Uterus (tissue), 4 donors: ENCODE data around the gene TTC9. TPM values are rescaled to one million over a fixed set of nuclear protein-coding genes. Genes with fewer than 3 reads are reported as not detected.

Source experiments
- DNase-seq, 2 donors: peaks; one replicate each; pipeline ENCODE4 v3.0.0-alpha.2; 2019 to 2020
- H3K27ac ChIP-seq, 2 donors: fragments of 200-600 bp; sonication (generic); 1 replicate in 1 of 2; 2 replicates in 1 of 2; pipeline ENCODE4 v1.5.1; 2016 to 2018
- H3K27me3 ChIP-seq, 2 donors: fragments of 200-600 bp; sonication (generic); one replicate each; pipeline ENCODE4 v1.5.1; 2018 to 2019; ENCODE audit warnings: control low read depth in 1 of 2
- H3K36me3 ChIP-seq, 2 donors: fragments of 200-600 bp; sonication (generic); one replicate each; pipeline ENCODE4 v1.5.1; 2019; ENCODE audit warnings: control low read depth in 1 of 2
- H3K4me1 ChIP-seq, 2 donors: fragments of 200-600 bp; sonication (generic); one replicate each; pipeline ENCODE4 v1.5.1; 2018 to 2019; ENCODE audit warnings: control low read depth in 1 of 2
- H3K4me3 ChIP-seq, 2 donors: fragments of 200-600 bp; sonication (generic); 1 replicate in 1 of 2; 2 replicates in 1 of 2; pipeline ENCODE4 v1.5.1; 2018 to 2019; ENCODE audit warnings: mild to moderate bottlenecking in 1 of 2
- H3K9me3 ChIP-seq, 2 donors: fragments of 200-600 bp; sonication (generic); one replicate each; pipeline ENCODE4 v1.5.1; 2019; ENCODE audit warnings: control low read depth in 1 of 2
- POLR2A ChIP-seq, 2 donors: fragments of 450-650 bp; IDR thresholded peaks; one replicate each; pipeline ENCODE4 v1.6.1; 2016; ENCODE audit warnings: antibody characterized with exemption in 2 of 2, mild to moderate bottlenecking in 1 of 2, moderate library complexity in 1 of 2
- intact Hi-C: fragments of 100-400 bp; cut with DNase I; formaldehyde crosslinking; loops from one replicate; pipeline ENCODE4 v1.15.1; 2023; ENCODE audit warnings: low total_unique reads
- total RNA-seq, 4 donors: library from RNA; depleted of rRNA in 3 of 4; stranded (reverse); fragments of >200 nt in 3 of 4; gene quantifications; one replicate each; pipeline versions ENCODE4 v1.1.0 to v1.2.4, GENCODE V29; 2014 to 2023
- TF ChIP-seq, protein P1 (sequence below), 4 experiments: fragments of 200-600 bp in 2 of 4; fragments of 450-650 bp in 2 of 4; sonication (generic) in 2 of 4; IDR thresholded peaks; one replicate each; pipeline ENCODE4 v1.5.1; 2016 to 2019; ENCODE audit warnings: antibody characterized with exemption in 4 of 4, mild to moderate bottlenecking in 2 of 4, moderate library complexity in 1 of 4
- donor health status: DM: yes; HTN: yes; CAD: no.

TTC9 gene
- total RNA-seq, 4 donors from 2014 or later = 0.18 to 1.2 (median 0.26) TPM; not detected in 1

GRCh38 chr14:70643967-70644366 is 2.3 kb downstream of the TTC9 start:
- Histone ChIP-seq H3K36me3 (no peaks in the 10 kb centered on the region), H3K27me3 (peaks cover 0 to 6% of the 10 kb centered on the region in 2 donors), H3K4me1 (no peaks in the 10 kb centered on the region), H3K4me3 (no peak overlapping the region), H3K9me3 (no peaks in the 10 kb centered on the region), H3K27ac (no peak overlapping the region)
- intact Hi-C loops = no loop called here
- TF ChIP-seq POLR2A (IDR thresholded peaks at IDR 0.05) = no peak
- TF ChIP-seq, protein P1, sequence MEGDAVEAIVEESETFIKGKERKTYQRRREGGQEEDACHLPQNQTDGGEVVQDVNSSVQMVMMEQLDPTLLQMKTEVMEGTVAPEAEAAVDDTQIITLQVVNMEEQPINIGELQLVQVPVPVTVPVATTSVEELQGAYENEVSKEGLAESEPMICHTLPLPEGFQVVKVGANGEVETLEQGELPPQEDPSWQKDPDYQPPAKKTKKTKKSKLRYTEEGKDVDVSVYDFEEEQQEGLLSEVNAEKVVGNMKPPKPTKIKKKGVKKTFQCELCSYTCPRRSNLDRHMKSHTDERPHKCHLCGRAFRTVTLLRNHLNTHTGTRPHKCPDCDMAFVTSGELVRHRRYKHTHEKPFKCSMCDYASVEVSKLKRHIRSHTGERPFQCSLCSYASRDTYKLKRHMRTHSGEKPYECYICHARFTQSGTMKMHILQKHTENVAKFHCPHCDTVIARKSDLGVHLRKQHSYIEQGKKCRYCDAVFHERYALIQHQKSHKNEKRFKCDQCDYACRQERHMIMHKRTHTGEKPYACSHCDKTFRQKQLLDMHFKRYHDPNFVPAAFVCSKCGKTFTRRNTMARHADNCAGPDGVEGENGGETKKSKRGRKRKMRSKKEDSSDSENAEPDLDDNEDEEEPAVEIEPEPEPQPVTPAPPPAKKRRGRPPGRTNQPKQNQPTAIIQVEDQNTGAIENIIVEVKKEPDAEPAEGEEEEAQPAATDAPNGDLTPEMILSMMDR (IDR thresholded peaks at IDR 0.05) = no peak
- DNase-seq = no peak

DNA sequence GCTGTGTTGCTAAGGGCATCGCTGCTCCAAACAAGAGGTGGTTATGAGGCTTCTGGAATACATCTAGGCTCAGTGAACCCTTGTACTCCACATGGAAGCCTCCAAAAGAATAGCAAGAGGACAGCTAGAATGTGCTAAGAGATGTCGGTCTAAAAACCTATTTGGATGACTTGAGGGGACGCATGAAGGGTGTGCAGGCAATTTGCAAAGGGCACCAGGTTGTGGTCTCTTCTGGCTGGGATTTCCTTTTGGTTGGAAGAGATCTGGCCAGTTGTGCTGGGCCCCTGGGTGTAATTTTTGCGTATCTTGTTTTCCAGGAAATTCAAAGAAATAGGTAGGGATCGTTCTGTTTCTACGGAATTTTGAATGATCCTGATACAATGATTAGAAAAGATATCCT is 4.2 kb downstream of the TTC9 start:
- H3K4me3 ChIP-seq = no peak overlapping the region
- no peak for TF ChIP-seq POLR2A (IDR thresholded peaks at IDR 0.05)
- TF ChIP-seq, protein P1 (IDR thresholded peaks at IDR 0.05) = no peak
- H3K9me3 ChIP-seq = no peaks in the 10 kb centered on the region
- H3K27me3 ChIP-seq = no peaks in the 10 kb centered on the region
- intact Hi-C loops = no loop called here
- H3K4me1 ChIP-seq = no peaks in the 10 kb centered on the region
- no peak overlapping the region for H3K27ac ChIP-seq
- H3K36me3 ChIP-seq = no peaks in the 10 kb centered on the region
- DNase-seq = no peak

DNA sequence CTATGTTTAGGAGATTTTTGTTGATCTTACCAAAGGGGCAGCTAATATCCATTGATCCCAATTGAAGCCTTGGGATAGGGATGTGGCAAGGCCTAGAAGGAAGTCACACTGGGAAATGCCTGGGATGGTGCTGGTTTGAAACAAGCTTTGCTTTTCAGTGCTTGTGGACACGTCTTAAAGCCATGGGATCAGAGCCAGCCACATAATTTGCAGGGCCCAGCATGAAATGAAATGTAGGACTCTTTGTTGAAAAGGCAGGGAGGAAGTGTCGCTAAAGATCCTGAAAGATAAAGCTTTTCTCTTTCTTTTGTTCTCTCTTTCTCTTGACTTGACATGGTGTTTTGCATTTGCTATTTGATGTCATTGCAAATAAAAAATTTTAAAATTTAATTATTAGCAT is 5.0 kb downstream of the TTC9 start:
- Histone ChIP-seq H3K4me3 (no peak overlapping the region), H3K4me1 (no peaks in the 10 kb centered on the region), H3K9me3 (no peaks in the 10 kb centered on the region), H3K36me3 (no peaks in the 10 kb centered on the region), H3K27ac (no peak overlapping the region), H3K27me3 (no peaks in the 10 kb centered on the region)
- TF ChIP-seq, protein P1 (IDR thresholded peaks at IDR 0.05) = no peak
- no peak for TF ChIP-seq POLR2A (IDR thresholded peaks at IDR 0.05)
- intact Hi-C loops = no loop called here
- DNase-seq = no peak

DNA sequence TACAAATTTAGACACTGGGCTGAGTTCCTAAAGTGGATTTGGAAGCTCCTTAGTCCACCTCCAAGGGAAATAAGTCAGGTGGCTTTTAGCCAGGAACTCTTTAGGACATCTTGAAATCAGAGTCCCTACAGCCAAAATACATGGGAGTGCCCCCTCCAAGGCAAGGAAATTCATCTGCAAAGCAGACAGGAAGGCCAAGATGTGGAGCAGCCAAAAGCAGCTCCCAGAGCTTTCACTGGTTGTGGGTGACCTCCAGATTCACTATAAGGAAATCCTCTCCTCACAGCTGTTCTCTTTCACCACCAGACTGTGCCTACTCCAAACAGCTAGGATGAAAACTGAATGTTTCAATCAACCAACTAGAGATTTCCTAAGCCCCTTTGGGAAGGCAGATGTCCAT is 6.6 kb downstream of the TTC9 start:
- intact Hi-C loops = no loop called here
- Histone ChIP-seq H3K36me3 (no peaks in the 10 kb centered on the region), H3K4me1 (no peaks in the 10 kb centered on the region), H3K9me3 (no peaks in the 10 kb centered on the region), H3K27ac (no peak overlapping the region), H3K27me3 (no peaks in the 10 kb centered on the region), H3K4me3 (no peak overlapping the region)
- no peak for DNase-seq
- TF ChIP-seq, protein P1 (IDR thresholded peaks at IDR 0.05) = no peak
- TF ChIP-seq POLR2A (IDR thresholded peaks at IDR 0.05) = no peak

DNA sequence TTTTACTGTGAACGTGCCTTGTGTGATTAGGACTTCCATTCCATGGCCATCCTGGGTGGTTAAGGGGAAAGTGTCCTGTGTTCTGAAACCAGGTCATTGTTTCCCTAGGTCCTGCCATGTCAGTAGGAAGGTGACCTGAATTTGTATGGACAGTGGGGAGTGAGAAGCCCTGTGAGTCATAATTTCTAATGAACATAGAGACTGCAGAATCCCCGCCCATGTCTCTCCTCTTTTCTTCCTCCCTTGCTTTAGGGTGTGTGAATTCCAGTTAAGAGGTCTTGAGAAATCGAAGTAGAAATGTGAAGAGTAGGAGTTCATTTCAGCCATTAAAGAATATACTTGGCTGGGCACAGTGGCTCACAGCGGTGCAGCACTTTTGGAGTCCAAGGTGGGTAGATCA is 8.1 kb downstream of the TTC9 start:
- Histone ChIP-seq H3K4me1 (no peaks in the 10 kb centered on the region), H3K27ac (no peak overlapping the region), H3K27me3 (no peaks in the 10 kb centered on the region), H3K36me3 (no peaks in the 10 kb centered on the region), H3K4me3 (no peak overlapping the region), H3K9me3 (no peaks in the 10 kb centered on the region)
- no peak for DNase-seq
- TF ChIP-seq, protein P1 (IDR thresholded peaks at IDR 0.05) = no peak
- TF ChIP-seq POLR2A (IDR thresholded peaks at IDR 0.05) = no peak
- intact Hi-C loops = no loop called here
